CD14-positive monocyte (primary cell): Measurements from ENCODE around the gene GIT1. TPM values are rescaled to one million over a fixed set of nuclear protein-coding genes. Genes with fewer than 3 reads are reported as not detected.

Experiments used
- DNase-seq, 3 donors: peaks; one replicate each; pipeline ENCODE4 v3.0.0-alpha.2; 2011 to 2022
- H2AFZ ChIP-seq: 2 replicates; pipeline ENCODE4 v1.6.0; 2012; ENCODE audit warnings: mild to moderate bottlenecking, low read depth, low read length, inconsistent platforms; ENCODE audit not compliant: insufficient read depth, poor library complexity, severe bottlenecking
- H3K27ac ChIP-seq, 2 donors: 1 replicate in 1 of 2; 2 replicates in 1 of 2; pipeline ENCODE4 v1.5.1; 2012 to 2013; ENCODE audit warnings: low read length in 2 of 2, control low read depth in 1 of 2, inconsistent platforms in 1 of 2, low read depth in 1 of 2, mild to moderate bottlenecking in 1 of 2
- H3K27me3 ChIP-seq, 2 donors: one replicate each; pipeline versions ENCODE4 v1.6.0 to v1.6.1; 2011 to 2013; ENCODE audit warnings: low read length in 2 of 2; ENCODE audit not compliant: control insufficient read depth in 2 of 2, insufficient read depth in 2 of 2
- H3K36me3 ChIP-seq, 2 donors: replicated peaks in 1 of 2; 1 replicate in 1 of 2; 2 replicates in 1 of 2; pipeline versions ENCODE4 v1.5.1 to v1.6.1; 2012 to 2013; ENCODE audit warnings: low read length in 2 of 2, control low read depth in 1 of 2, inconsistent platforms in 1 of 2, mild to moderate bottlenecking in 1 of 2; ENCODE audit not compliant: insufficient read depth in 2 of 2, control insufficient read depth in 1 of 2
- H3K4me1 ChIP-seq, 2 donors: 1 replicate in 1 of 2; 2 replicates in 1 of 2; pipeline versions ENCODE4 v1.5.1 to v1.6.1; 2012 to 2013; ENCODE audit warnings: low read length in 2 of 2, control low read depth in 1 of 2, inconsistent platforms in 1 of 2, mild to moderate bottlenecking in 1 of 2, moderate library complexity in 1 of 2; ENCODE audit not compliant: insufficient read depth in 2 of 2, control insufficient read depth in 1 of 2
- H3K4me2 ChIP-seq: replicated peaks from 2 replicates; pipeline ENCODE3; 2012; ENCODE audit warnings: low read length, moderate library complexity, mild to moderate bottlenecking; ENCODE audit not compliant: poor library complexity, severe bottlenecking; ENCODE audit errors: extremely low read depth
- H3K4me3 ChIP-seq, 3 experiments: fragments of 200-600 bp in 1 of 3; sonication (generic) in 1 of 3; replicated peaks in 1 of 3; 1 replicate in 2 of 3; 2 replicates in 1 of 3; pipeline ENCODE4 v1.5.1; 2011 to 2013; ENCODE audit warnings: low read length in 3 of 3, mild to moderate bottlenecking in 3 of 3, control low read depth in 2 of 3, low read depth in 2 of 3, inconsistent platforms in 1 of 3, moderate library complexity in 1 of 3
- H3K79me2 ChIP-seq: 2 replicates; pipeline ENCODE4 v1.6.0; 2012; ENCODE audit warnings: mild to moderate bottlenecking, control low read depth, inconsistent platforms, low read length, moderate library complexity; ENCODE audit not compliant: insufficient read depth
- H3K9ac ChIP-seq: 2 replicates; pipeline ENCODE4 v1.6.0; 2017; ENCODE audit warnings: low read length, mild to moderate bottlenecking; ENCODE audit not compliant: insufficient read depth, poor library complexity, severe bottlenecking
- H3K9me3 ChIP-seq, 2 donors: replicated peaks in 1 of 2; 1 replicate in 1 of 2; 2 replicates in 1 of 2; pipeline versions ENCODE4 v1.5.1 to v1.6.1; 2012 to 2013; ENCODE audit warnings: low read length in 2 of 2, control low read depth in 1 of 2; ENCODE audit not compliant: control insufficient read depth in 1 of 2, insufficient read depth in 1 of 2
- H4K20me1 ChIP-seq: 2 replicates; pipeline ENCODE4 v1.6.0; 2012; ENCODE audit warnings: mild to moderate bottlenecking, low read length, control low read depth, moderate library complexity; ENCODE audit not compliant: insufficient read depth
- H3K27ac Mint-ChIP-seq, 7 donors: one replicate each; pipeline ENCODE4 v1.8.0; 2020; ENCODE audit warnings: mild to moderate bottlenecking in 7 of 7, mixed read lengths in 7 of 7, moderate library complexity in 6 of 7, inconsistent platforms in 2 of 7
- H3K27me3 Mint-ChIP-seq, 3 donors: one replicate each; pipeline ENCODE4 v1.8.0; 2021 to 2022; ENCODE audit warnings: low read depth in 3 of 3, mild to moderate bottlenecking in 3 of 3, mixed read lengths in 3 of 3, moderate library complexity in 3 of 3, inconsistent platforms in 1 of 3
- H3K36me3 Mint-ChIP-seq, 2 donors: one replicate each; pipeline ENCODE4 v1.8.0; 2020; ENCODE audit warnings: mixed read lengths in 2 of 2, inconsistent platforms in 1 of 2, mild to moderate bottlenecking in 1 of 2
- H3K4me1 Mint-ChIP-seq: one replicate; pipeline ENCODE4 v1.8.0; 2020; ENCODE audit warnings: mild to moderate bottlenecking, mixed read lengths
- H3K4me3 Mint-ChIP-seq, 2 donors: one replicate each; pipeline ENCODE4 v1.8.0; 2020; ENCODE audit warnings: mild to moderate bottlenecking in 2 of 2, mixed read lengths in 2 of 2, moderate library complexity in 1 of 2
- H3K9me3 Mint-ChIP-seq, 7 donors: one replicate each; pipeline ENCODE4 v1.8.0; 2020 to 2022; ENCODE audit warnings: mixed read lengths in 7 of 7, mild to moderate bottlenecking in 6 of 7, moderate library complexity in 6 of 7, inconsistent platforms in 2 of 7
- WGBS: methylation state at CpG from one replicate; pipeline ENCODE4 v1.1.5; 2013; ENCODE audit warnings: missing lambda C conversion rate; ENCODE audit not compliant: insufficient coverage; 5-methylcytosine and 5-hydroxymethylcytosine counted together
- intact Hi-C, 2 donors: fragments of 100-400 bp; cut with micrococcal nuclease; formaldehyde crosslinking; loops; one replicate each; pipeline versions ENCODE4 v1.15.0 to v1.15.1; 2023
- polyA minus RNA-seq: library from RNA; depleted of rRNA, polyadenylated mRNA; stranded (reverse); fragments of >200 nt; gene quantifications from 2 replicates; pipeline ENCODE4 v1.2.3, GENCODE V29; 2012
- polyA plus RNA-seq, 3 donors: library from polyadenylated mRNA; depleted of rRNA in 1 of 3; unstranded in 2 of 3; stranded (reverse) in 1 of 3; fragments of 300-500 nt in 2 of 3; fragments of >200 nt in 1 of 3; fragmentation: Illumina TruSeq in 2 of 3; gene quantifications; 1 replicate in 2 of 3; 2 replicates in 1 of 3; pipeline ENCODE4 v1.2.3, GENCODE V29; 2012 to 2021
- total RNA-seq, 12 experiments: library from RNA in 1 of 12; stranded (reverse) in 1 of 12; fragments of 120-200 nt in 1 of 12; gene quantifications; one replicate each; pipeline ENCODE4 v1.2.4 and lab custom pipeline; 2013 to 2026; ENCODE audit warnings: mixed read lengths in 6 of 12, inconsistent platforms in 1 of 12
- TF ChIP-seq, protein P1 (sequence below): fragments of 200-600 bp; IDR thresholded peaks from one replicate; pipeline ENCODE4 v1.8.0; 2022; ENCODE audit warnings: antibody characterized with exemption, mild to moderate bottlenecking

The GIT1 gene, protein sequence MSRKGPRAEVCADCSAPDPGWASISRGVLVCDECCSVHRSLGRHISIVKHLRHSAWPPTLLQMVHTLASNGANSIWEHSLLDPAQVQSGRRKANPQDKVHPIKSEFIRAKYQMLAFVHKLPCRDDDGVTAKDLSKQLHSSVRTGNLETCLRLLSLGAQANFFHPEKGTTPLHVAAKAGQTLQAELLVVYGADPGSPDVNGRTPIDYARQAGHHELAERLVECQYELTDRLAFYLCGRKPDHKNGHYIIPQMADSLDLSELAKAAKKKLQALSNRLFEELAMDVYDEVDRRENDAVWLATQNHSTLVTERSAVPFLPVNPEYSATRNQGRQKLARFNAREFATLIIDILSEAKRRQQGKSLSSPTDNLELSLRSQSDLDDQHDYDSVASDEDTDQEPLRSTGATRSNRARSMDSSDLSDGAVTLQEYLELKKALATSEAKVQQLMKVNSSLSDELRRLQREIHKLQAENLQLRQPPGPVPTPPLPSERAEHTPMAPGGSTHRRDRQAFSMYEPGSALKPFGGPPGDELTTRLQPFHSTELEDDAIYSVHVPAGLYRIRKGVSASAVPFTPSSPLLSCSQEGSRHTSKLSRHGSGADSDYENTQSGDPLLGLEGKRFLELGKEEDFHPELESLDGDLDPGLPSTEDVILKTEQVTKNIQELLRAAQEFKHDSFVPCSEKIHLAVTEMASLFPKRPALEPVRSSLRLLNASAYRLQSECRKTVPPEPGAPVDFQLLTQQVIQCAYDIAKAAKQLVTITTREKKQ
- total RNA-seq (2013) = 16.9 TPM
- polyA plus RNA-seq (10 to 100 TPM in 1 of 3 donors, 1 to 10 TPM in 2; 3.1 to 41.7 (median 4.4) TPM), polyA minus RNA-seq (25.9 and 29.4 TPM in 2 replicates), total RNA-seq (lab: John Stamatoyannopoulos, UW) (3.4 to 43.1 (median 20.5) reads per million in 11 experiments)

DNA sequence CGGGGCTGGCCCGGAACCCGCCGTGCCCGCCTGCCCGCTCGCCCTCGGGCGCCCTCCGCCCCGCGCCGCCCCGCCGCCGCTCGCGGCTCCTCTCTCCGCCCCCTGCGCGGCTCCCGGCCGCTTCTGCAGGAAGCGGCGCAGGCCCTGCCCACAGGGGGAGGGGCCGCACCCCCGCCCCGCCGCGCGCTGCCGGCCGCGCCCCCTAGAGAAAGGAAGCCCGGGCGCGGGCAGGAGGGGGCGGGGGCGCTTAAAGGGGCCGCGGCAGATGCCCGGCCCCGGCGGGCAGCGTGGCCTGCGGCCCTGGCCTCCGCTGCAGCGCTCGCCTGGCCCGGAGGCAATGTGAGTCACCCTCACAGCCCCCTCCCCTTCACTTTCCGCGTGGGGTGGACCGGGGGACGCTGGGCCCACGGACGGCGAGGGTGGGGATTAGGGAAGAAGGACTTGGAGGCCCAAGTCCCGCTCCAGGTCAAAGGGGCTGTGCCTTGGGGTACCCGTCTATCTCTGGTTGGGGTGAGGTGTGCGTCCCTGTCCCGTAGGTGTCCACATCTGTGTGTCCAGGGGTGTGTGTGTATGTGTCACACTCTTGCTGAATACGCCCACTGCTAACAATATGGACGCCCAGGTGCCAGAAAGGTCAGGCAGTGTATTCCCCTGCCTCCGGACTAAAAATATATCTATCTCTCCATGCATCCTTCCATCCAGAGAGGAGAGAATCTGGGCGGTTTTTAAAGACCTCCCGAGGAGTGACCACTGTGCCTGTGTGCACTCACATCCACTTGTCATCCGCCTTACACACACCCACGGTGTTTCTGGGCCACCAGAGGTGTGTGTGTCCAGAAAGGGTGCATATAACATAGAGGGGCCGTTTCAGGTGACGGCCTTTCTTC lies at the start of gene GIT1:
GIT1 (minus strand) TSS at position 125 of the 887 bp plus-strand sequence. CDS start 270 bp downstream, outside the sequence.
- Mint-ChIP-seq H3K36me3 (no peaks in the 10 kb centered on the region), H3K4me1 (peaks cover 80% of the 10 kb centered on the region), H3K9me3 (peaks cover 0 to 3% (median 0%) of the 10 kb centered on the region in 7 donors), H3K4me3 (peak within 1 kb of the TSS; percentile 91 to 93), H3K27me3 (peaks cover 21 to 38% (median 26%) of the 10 kb centered on the region in 3 donors), H3K27ac (peak within 1 kb of the TSS in 6 of 7 donors; percentile 46 to 88 (median 56))
- peak within 1 kb of the TSS; percentile 68 to 88 (median 73) for H3K4me3 ChIP-seq
- peak within 1 kb of the TSS; percentile 99 for H2AFZ ChIP-seq
- peaks cover 41% of the 10 kb centered on the region for H4K20me1 ChIP-seq
- peaks cover 80 to 85% of the 10 kb centered on the region in 2 donors for H3K4me1 ChIP-seq
- intact Hi-C loops = loop anchor here (1.0 to 10.0 kb wide), 3 partner anchors 25 to 335 kb away; no protein-coding TSS in a partner anchor
- WGBS = under 1% methylated on average over 50 of the region's 70 CpGs
- no peaks in the 10 kb centered on the region for H3K36me3 ChIP-seq
- peaks cover 43% of the 10 kb centered on the region for H3K79me2 ChIP-seq
- TF ChIP-seq, protein P1, sequence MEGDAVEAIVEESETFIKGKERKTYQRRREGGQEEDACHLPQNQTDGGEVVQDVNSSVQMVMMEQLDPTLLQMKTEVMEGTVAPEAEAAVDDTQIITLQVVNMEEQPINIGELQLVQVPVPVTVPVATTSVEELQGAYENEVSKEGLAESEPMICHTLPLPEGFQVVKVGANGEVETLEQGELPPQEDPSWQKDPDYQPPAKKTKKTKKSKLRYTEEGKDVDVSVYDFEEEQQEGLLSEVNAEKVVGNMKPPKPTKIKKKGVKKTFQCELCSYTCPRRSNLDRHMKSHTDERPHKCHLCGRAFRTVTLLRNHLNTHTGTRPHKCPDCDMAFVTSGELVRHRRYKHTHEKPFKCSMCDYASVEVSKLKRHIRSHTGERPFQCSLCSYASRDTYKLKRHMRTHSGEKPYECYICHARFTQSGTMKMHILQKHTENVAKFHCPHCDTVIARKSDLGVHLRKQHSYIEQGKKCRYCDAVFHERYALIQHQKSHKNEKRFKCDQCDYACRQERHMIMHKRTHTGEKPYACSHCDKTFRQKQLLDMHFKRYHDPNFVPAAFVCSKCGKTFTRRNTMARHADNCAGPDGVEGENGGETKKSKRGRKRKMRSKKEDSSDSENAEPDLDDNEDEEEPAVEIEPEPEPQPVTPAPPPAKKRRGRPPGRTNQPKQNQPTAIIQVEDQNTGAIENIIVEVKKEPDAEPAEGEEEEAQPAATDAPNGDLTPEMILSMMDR = no peak
- peak; percentile 63 to 77 (median 71) for DNase-seq
- H3K27ac ChIP-seq = peak within 1 kb of the TSS; percentile 20 to 38
- H3K4me2 ChIP-seq = peak within 1 kb of the TSS; percentile 96
- peak within 1 kb of the TSS; percentile 51 for H3K9ac ChIP-seq
- H3K27me3 ChIP-seq = peaks cover 2 to 27% of the 10 kb centered on the region in 2 donors
- H3K9me3 ChIP-seq = no peaks in the 10 kb centered on the region
